HL-60 (cell line): ENCODE measurements around the gene NDUFA3.
"Not testable (repeated sequence)": the region's sequence is repeated elsewhere in the genome, so short reads cannot be mapped to it uniquely, and the experiment has no call there.

Source experiments
- DNase-seq, 2 experiments: peaks; one replicate each; pipeline ENCODE4 v3.0.0-alpha.2; 2010 to 2020; ENCODE audit warnings: low read depth in 1 of 2, low spot score in 1 of 2
- H3K27ac ChIP-seq: fragments of 250-450 bp; sonication (Bioruptor Pico); replicated peaks from 2 replicates; pipeline ENCODE4 v1.5.1; 2020; ENCODE audit warnings: mild to moderate bottlenecking, moderate library complexity
- H3K27me3 ChIP-seq: fragments of 250-450 bp; sonication (Bioruptor Pico); 2 replicates; pipeline ENCODE4 v1.5.1; 2021; ENCODE audit warnings: mild to moderate bottlenecking, moderate library complexity; ENCODE audit not compliant: insufficient read depth, poor library complexity, severe bottlenecking
- H3K4me3 ChIP-seq: replicated peaks from 2 replicates; pipeline ENCODE4 v1.5.1; 2011; ENCODE audit warnings: mild to moderate bottlenecking, control low read depth, low read length; ENCODE audit not compliant: insufficient read depth
- GABPA ChIP-seq: IDR thresholded peaks from 2 replicates; pipeline ENCODE4 v1.6.1; 2012; ENCODE audit warnings: low read depth
- POLR2AphosphoS5 ChIP-seq: IDR thresholded peaks from 2 replicates; pipeline ENCODE4 v1.6.1; 2012; ENCODE audit warnings: low read depth
- SPI1 ChIP-seq: IDR thresholded peaks from 2 replicates; pipeline ENCODE4 v1.6.1; 2012; ENCODE audit warnings: low read depth, mild to moderate bottlenecking, borderline replicate concordance
- TF ChIP-seq, protein P1 (sequence below): IDR thresholded peaks from one replicate; pipeline ENCODE4 v1.5.1; 2011; ENCODE audit warnings: low read length, control low read depth, inconsistent platforms; ENCODE audit not compliant: insufficient read depth
- TF ChIP-seq, protein P2 (sequence below): IDR thresholded peaks from 2 replicates; pipeline ENCODE4 v1.6.1; 2012; ENCODE audit warnings: low read depth; ENCODE audit not compliant: insufficient replicate concordance

NDUFA3 gene

DNA sequence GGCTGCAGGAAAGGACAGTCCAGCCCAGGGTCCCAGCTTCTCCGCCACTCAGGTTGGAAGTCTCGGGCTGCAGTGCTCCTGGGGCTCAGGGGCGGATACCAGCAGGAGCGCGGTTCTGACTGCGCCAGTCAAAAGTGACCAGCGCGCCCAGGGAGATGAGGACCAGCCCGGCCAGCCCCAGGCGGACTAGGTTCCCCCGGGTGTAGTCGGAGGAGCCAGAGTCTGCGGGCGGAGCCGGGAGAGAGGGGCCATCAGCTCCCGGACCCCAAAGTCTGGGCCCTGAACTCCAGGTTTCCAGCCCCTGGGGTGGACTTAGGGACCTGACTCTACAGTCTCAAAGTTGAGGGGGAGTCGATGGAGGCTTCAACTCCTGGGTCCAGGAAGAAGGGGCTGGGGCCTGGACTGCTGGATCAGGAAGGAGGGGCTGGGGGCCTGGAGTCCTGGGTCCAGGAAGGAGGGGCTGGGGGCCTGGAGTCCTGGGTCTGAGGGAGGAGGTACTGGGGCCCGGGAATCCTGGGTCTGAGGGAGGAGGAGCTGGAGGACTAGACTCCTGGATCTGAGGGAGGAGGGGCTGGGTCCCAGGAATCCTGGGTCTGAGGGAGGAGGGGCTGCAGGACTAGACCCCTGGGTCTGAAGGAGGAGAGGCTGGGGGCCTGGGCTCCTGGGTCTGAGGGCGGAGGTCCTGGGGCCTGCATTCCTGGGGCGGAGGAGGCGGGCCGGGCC is 7.4 kb upstream of the NDUFA3 start:
- no peaks in the 10 kb centered on the region for H3K27me3 ChIP-seq
- TF ChIP-seq, protein P1, sequence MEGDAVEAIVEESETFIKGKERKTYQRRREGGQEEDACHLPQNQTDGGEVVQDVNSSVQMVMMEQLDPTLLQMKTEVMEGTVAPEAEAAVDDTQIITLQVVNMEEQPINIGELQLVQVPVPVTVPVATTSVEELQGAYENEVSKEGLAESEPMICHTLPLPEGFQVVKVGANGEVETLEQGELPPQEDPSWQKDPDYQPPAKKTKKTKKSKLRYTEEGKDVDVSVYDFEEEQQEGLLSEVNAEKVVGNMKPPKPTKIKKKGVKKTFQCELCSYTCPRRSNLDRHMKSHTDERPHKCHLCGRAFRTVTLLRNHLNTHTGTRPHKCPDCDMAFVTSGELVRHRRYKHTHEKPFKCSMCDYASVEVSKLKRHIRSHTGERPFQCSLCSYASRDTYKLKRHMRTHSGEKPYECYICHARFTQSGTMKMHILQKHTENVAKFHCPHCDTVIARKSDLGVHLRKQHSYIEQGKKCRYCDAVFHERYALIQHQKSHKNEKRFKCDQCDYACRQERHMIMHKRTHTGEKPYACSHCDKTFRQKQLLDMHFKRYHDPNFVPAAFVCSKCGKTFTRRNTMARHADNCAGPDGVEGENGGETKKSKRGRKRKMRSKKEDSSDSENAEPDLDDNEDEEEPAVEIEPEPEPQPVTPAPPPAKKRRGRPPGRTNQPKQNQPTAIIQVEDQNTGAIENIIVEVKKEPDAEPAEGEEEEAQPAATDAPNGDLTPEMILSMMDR, result no peak
- TF ChIP-seq GABPA, result no peak
- H3K27ac ChIP-seq, result no peak overlapping the region
- no peak overlapping the region for H3K4me3 ChIP-seq
- DNase-seq, result no peak

DNA sequence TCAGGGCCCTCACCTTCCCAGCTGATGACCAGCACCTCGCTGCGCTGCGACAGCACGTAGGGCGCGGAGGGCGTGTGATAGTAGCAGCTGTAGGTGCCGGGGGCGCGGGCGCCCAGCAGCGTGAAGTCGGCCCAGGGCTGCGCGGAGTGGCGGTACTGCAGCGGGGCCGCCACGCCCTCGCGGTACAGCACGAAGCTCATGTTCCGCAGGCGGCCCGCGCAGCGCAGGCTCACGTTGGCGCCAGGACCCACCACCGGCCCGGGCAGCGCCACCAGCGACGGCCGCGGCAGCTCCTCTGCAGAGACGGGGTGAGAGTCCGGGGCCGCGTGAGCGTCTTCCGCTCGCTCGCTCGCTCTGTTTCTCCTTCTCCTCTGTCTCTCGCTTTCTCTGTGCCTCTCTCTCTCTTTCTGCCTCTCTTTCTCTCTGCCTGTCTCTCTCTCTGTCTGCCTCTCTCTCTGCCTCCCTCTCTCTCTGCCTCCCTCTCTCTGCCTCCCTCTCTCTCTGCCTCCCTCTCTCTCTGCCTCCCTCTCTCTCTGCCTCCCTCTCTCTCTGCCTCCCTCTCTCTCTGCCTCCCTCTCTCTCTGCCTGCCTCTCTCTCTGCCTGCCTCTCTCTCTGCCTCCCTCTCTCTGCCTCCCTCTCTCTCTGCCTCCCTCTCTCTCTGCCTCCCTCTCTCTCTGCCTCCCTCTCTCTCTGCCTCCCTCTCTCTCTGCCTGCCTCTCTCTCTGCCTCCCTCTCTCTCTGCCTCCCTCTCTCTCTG is 6.6 kb upstream of the NDUFA3 start:
- H3K27me3 ChIP-seq, DNase-seq, H3K27ac ChIP-seq: not testable (repeated sequence)
- H3K4me3 ChIP-seq, result peak overlapping the region; percentile 40; the same call in 1 of the 2 replicates

DNA sequence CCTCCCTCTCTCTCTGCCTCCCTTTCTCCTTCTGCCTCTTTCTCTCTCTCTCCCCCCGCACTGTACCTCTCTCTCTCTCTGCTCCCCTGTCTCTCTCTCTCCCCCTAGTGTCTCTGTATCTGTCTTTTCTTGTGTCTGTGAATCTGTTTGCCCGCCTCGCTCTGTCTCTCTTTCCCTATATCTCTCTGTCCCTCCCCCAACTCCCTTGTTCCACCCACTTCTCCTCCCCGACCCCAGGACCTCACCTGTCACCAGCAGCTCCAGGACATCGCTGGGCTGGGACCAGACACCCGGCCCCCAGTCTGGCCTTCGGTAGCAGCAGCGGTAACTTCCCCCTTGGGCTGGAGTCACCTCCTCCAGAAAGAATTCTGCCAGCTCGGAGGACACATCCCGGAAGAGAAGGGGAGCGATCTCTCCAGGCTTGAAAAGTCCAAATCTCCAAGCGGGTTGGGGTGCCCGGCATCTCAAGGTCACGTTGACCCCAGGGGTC is 6.0 kb upstream of the NDUFA3 start:
- H3K27ac ChIP-seq, result peak overlapping the region; percentile 54
- TF ChIP-seq, protein P1, result no peak
- TF ChIP-seq, protein P2, sequence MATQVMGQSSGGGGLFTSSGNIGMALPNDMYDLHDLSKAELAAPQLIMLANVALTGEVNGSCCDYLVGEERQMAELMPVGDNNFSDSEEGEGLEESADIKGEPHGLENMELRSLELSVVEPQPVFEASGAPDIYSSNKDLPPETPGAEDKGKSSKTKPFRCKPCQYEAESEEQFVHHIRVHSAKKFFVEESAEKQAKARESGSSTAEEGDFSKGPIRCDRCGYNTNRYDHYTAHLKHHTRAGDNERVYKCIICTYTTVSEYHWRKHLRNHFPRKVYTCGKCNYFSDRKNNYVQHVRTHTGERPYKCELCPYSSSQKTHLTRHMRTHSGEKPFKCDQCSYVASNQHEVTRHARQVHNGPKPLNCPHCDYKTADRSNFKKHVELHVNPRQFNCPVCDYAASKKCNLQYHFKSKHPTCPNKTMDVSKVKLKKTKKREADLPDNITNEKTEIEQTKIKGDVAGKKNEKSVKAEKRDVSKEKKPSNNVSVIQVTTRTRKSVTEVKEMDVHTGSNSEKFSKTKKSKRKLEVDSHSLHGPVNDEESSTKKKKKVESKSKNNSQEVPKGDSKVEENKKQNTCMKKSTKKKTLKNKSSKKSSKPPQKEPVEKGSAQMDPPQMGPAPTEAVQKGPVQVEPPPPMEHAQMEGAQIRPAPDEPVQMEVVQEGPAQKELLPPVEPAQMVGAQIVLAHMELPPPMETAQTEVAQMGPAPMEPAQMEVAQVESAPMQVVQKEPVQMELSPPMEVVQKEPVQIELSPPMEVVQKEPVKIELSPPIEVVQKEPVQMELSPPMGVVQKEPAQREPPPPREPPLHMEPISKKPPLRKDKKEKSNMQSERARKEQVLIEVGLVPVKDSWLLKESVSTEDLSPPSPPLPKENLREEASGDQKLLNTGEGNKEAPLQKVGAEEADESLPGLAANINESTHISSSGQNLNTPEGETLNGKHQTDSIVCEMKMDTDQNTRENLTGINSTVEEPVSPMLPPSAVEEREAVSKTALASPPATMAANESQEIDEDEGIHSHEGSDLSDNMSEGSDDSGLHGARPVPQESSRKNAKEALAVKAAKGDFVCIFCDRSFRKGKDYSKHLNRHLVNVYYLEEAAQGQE, result no peak
- TF ChIP-seq SPI1, result no peak
- TF ChIP-seq POLR2AphosphoS5, result no peak
- no peak for TF ChIP-seq GABPA
- H3K27me3 ChIP-seq, result no peaks in the 10 kb centered on the region
- peak overlapping the region; percentile 40 for H3K4me3 ChIP-seq
- DNase-seq, result peak; percentile 46 to 71

DNA sequence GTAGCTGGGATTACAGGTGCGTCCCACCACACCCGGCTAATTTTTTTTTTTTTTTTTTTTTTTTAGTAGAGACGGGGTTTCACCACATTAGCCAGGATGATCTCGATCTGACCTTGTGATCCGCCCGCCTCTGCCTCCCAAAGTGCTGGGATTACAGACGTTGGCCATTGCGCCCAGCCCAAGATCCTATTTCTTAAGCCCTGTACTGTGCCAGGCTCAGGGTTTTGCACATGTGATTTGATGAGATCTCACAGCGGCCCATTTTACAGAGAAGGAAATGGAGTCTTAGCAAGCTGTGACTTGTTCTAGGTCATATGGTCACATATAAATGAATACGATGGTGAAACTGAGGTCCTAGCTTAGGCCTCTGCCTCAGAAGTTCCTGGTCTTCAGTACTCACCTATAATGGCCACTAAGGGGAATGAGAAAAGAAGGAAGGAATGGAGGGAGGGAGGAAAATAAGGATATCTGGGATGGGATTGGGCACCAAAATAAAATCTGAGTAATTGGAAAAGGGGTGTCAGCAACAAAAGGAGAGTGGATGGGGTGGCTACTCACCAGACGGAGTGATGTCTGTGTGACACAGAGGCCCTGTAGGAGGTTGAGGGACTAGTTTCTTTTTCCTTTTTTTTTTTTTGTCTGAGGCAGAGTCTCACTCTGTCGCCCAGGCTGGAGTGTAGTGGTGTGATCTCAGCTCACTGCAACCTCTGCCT is 3.3 kb upstream of the NDUFA3 start:
- Histone ChIP-seq H3K27ac (peak overlapping the region; percentile 78; the same call in 1 of the 2 replicates), H3K27me3 (no peaks in the 10 kb centered on the region), H3K4me3 (no peak overlapping the region)
- DNase-seq, result no peak
- TF ChIP-seq POLR2AphosphoS5 (no peak), GABPA (no peak), SPI1 (no peak)
- TF ChIP-seq, protein P2, result no peak
- TF ChIP-seq, protein P1, result no peak

DNA sequence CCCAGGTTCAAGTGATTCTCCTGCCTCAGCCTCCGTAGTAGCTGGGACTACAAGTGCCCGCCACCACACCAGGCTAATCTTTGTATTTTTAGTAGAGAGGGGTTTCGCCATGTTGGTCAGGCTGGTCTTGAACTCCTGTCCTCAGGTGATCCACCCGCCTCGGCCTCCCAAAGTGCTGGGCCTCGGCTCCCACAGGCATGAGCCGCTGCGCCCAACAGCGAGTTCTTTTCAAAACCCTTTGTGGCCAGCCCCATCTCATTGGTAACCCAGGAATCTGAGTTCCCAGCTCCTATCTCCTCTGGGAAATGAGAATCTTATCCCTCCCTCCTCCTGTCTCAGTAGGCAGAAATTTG is 2.8 kb upstream of the NDUFA3 start:
- not testable (repeated sequence) for DNase-seq, H3K27me3 ChIP-seq
- Histone ChIP-seq H3K27ac (peak overlapping the region; percentile 78), H3K4me3 (peak overlapping the region; percentile 49)
